ENCODE measurements around the gene NRSN2. TPM values are rescaled to one million over a fixed set of nuclear protein-coding genes. Genes with fewer than 3 reads are reported as not detected.

The NRSN2 gene
- total RNA-seq, 1 experiment from 2014 or later = 43.4 TPM

DNA sequence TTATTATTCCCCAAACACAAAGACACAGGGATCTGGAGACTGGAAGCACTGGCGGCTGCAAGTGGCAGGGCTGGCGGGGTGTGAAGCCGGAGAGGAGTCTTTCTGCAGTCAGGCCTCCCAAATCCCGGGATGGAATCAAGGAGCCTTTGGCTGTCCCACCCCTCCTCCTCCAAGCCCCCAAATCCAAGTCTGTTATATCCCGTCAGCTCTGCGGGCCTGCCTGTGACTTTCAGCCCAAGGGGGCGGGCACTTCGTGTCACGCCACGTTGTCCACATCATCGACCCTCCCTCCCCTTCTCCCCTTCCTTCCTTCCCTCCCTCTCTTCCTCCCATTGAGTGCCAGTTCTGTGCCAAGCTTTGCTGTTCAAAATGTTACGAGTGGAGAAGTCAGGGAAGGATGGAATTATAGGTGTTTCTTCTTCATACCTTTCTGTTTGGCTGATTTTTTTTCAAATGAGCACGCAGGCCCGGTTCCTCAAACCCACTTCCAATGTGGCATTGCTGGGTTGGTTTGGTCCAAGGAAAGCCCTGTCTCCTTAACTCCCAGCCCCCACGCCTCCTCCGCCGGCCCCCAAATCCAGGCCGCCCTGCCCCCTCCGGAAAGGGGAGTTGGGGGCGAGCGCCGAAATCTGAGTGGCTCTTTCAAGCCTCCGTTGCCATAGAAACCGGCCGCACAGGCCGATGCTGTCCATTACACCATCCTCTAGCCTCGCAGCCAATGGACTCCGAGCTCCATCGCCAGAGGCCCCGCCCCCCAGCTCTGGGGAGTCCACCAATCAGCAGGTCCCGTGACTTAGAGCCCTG lies 36.9 kb upstream of the NRSN2 start:
- no peaks in the 10 kb centered on the region for H3K27me3 ChIP-seq (replicated peaks; ENCODE audit: insufficient read depth, low read depth, low read length, poor library complexity)
- H3K4me1 ChIP-seq (ENCODE audit: insufficient read depth, low read length, poor library complexity, severe bottlenecking) = peaks cover 32% of the 10 kb centered on the region
- peak overlapping the region; percentile 42 for H3K4me3 ChIP-seq (ENCODE audit: low read depth, low read length, poor library complexity, severe bottlenecking)
- H3K36me3 ChIP-seq (ENCODE audit: insufficient read depth, low read length, poor library complexity, severe bottlenecking) = no peaks in the 10 kb centered on the region
- POLR2A ChIA-PET (ENCODE audit: low non-redundant PET) = interaction anchor here (0.9 to 1.0 kb wide), 2 partner anchors 13 to 16 kb away, joined by 9 to 10 read pairs; partner anchors contain the start of gene ZCCHC3
- TF ChIP-seq, protein P1, sequence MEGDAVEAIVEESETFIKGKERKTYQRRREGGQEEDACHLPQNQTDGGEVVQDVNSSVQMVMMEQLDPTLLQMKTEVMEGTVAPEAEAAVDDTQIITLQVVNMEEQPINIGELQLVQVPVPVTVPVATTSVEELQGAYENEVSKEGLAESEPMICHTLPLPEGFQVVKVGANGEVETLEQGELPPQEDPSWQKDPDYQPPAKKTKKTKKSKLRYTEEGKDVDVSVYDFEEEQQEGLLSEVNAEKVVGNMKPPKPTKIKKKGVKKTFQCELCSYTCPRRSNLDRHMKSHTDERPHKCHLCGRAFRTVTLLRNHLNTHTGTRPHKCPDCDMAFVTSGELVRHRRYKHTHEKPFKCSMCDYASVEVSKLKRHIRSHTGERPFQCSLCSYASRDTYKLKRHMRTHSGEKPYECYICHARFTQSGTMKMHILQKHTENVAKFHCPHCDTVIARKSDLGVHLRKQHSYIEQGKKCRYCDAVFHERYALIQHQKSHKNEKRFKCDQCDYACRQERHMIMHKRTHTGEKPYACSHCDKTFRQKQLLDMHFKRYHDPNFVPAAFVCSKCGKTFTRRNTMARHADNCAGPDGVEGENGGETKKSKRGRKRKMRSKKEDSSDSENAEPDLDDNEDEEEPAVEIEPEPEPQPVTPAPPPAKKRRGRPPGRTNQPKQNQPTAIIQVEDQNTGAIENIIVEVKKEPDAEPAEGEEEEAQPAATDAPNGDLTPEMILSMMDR (conservative IDR thresholded peaks at IDR 0.05; ENCODE audit: low read depth, low read length) = no peak
- no peak for TF ChIP-seq EZH2 (IDR thresholded peaks at IDR 0.05; ENCODE audit: borderline replicate concordance, low read depth, low read length, poor library complexity, severe bottlenecking)
- intact Hi-C loops (cut with micrococcal nuclease; ENCODE audit: unreplicated experiment) = loop anchor here (1.0 kb wide), 1 partner anchor 15 kb away; the partner anchor contains the start of gene SOX12
- no peaks in the 10 kb centered on the region for H3K9me3 ChIP-seq (ENCODE audit: low read depth, low read length, poor library complexity, severe bottlenecking)
- CTCF ChIA-PET = interaction anchor here (0.5 to 1.2 kb wide), 4 partner anchors 12 to 337 kb away, joined by 3 to 4 read pairs (median 4); no protein-coding TSS in a partner anchor
- H3K27ac ChIP-seq (ENCODE audit: low read depth, low read length, poor library complexity, severe bottlenecking) = peak overlapping the region; percentile 94
- peak; percentile 100 for DNase-seq (ENCODE audit: low spot score)
- no TSS peak for BruUV-seq (replicated peaks)

DNA sequence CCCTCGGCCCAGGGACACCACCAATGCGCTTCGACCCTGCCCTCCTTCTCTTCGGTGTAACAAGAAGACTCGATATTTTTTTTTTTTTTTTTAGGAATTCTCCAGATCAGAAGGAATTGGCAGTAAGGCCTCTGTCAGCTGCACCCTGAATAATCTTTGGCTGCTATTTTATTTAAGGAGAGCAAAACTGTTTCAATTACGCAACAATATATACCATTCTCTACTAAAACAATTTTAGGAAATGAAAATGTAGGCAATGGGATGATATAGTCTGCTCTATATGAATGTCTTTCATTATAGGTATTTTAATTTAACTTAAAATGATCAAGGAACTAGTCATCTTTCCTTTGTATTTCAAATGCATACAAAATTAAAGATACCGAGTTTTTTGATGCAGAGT lies 36.3 kb upstream of the NRSN2 start:
- POLR2A ChIA-PET (ENCODE audit: low non-redundant PET) = interaction anchor here (0.9 to 1.0 kb wide), 2 partner anchors 14 to 15 kb away, joined by 9 to 10 read pairs; partner anchors contain the start of gene ZCCHC3
- no peak for DNase-seq (ENCODE audit: low spot score)
- no peaks in the 10 kb centered on the region for H3K36me3 ChIP-seq (ENCODE audit: insufficient read depth, low read length, poor library complexity, severe bottlenecking)
- H3K9me3 ChIP-seq (ENCODE audit: low read depth, low read length, poor library complexity, severe bottlenecking) = no peaks in the 10 kb centered on the region
- CTCF ChIA-PET = interaction anchor here (0.5 to 1.2 kb wide), 3 partner anchors 13 to 20 kb away, joined by 4 read pairs; no protein-coding TSS in a partner anchor
- peaks cover 32% of the 10 kb centered on the region for H3K4me1 ChIP-seq (ENCODE audit: insufficient read depth, low read length, poor library complexity, severe bottlenecking)
- H3K4me3 ChIP-seq (ENCODE audit: low read depth, low read length, poor library complexity, severe bottlenecking) = peak overlapping the region; percentile 42
- peak overlapping the region; percentile 94 for H3K27ac ChIP-seq (ENCODE audit: low read depth, low read length, poor library complexity, severe bottlenecking)
- TF ChIP-seq, protein P1 (conservative IDR thresholded peaks at IDR 0.05; ENCODE audit: low read depth, low read length) = no peak
- intact Hi-C loops (cut with micrococcal nuclease; ENCODE audit: unreplicated experiment) = loop anchor here (1.0 kb wide), 1 partner anchor 15 kb away; the partner anchor contains the start of gene SOX12
- TSS peak; percentile 91 for BruUV-seq (replicated peaks)
- no peaks in the 10 kb centered on the region for H3K27me3 ChIP-seq (replicated peaks; ENCODE audit: insufficient read depth, low read depth, low read length, poor library complexity)

DNA sequence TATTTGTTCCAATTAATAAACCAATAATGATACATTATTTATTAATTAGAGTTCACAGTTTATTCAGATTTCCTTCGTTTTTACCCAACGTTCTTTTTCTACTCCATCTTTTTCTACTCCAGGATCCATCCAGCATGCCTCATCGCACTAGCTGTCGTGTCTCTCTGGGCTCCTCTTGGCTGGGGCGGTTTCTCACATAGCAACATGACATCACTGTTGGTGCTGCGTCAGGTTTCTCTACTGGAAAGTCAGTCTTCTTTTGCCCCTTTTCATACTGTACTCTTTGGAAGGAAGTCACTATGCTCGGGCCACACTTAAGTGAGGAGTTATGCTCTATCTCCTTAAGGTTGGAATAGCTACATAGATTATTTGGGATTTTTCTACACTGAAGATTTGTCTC lies 35.3 kb upstream of the NRSN2 start:
- Histone ChIP-seq H3K4me1 (ENCODE audit: insufficient read depth, low read length, poor library complexity, severe bottlenecking) (peaks cover 32% of the 10 kb centered on the region), H3K27me3 (replicated peaks; ENCODE audit: insufficient read depth, low read depth, low read length, poor library complexity) (no peaks in the 10 kb centered on the region), H3K4me3 (ENCODE audit: low read depth, low read length, poor library complexity, severe bottlenecking) (no peak overlapping the region), H3K36me3 (ENCODE audit: insufficient read depth, low read length, poor library complexity, severe bottlenecking) (no peaks in the 10 kb centered on the region), H3K27ac (ENCODE audit: low read depth, low read length, poor library complexity, severe bottlenecking) (no peak overlapping the region), H3K9me3 (ENCODE audit: low read depth, low read length, poor library complexity, severe bottlenecking) (no peaks in the 10 kb centered on the region)
- BruUV-seq (replicated peaks) = no TSS peak
- ChIA-PET POLR2A (ENCODE audit: low non-redundant PET) (no interaction called here), CTCF (no interaction called here)
- intact Hi-C loops (cut with micrococcal nuclease; ENCODE audit: unreplicated experiment) = no loop called here
- DNase-seq (ENCODE audit: low spot score) = no peak
- no peak for TF ChIP-seq EZH2 (IDR thresholded peaks at IDR 0.05; ENCODE audit: borderline replicate concordance, low read depth, low read length, poor library complexity, severe bottlenecking)
- TF ChIP-seq, protein P1 (conservative IDR thresholded peaks at IDR 0.05; ENCODE audit: low read depth, low read length) = no peak
